Astrocyte of the spinal cord (primary cell): ENCODE results near the gene ZNF692.
A peak's percentile ranks its signal among the peaks of the same experiment; 100 is the strongest.

Experiments
- DNase-seq: peaks from one replicate; pipeline ENCODE4 v3.0.0; 2011; ENCODE audit warnings: low read depth, low spot score
- H3K4me3 ChIP-seq: 2 replicates; pipeline ENCODE4 v1.5.1; 2011; ENCODE audit warnings: low read depth, mild to moderate bottlenecking, low read length, moderate library complexity
- in situ Hi-C: cut with HindIII; loops from 2 replicates; pipeline ENCODE4 v1.10.0; 2017; ENCODE audit warnings: low sequenced_read_pairs
- TF ChIP-seq, protein P1 (sequence below): IDR thresholded peaks from 2 replicates; pipeline ENCODE4 v1.5.1; 2012; ENCODE audit warnings: low read depth, mild to moderate bottlenecking, low read length, inconsistent platforms

ZNF692 gene

DNA sequence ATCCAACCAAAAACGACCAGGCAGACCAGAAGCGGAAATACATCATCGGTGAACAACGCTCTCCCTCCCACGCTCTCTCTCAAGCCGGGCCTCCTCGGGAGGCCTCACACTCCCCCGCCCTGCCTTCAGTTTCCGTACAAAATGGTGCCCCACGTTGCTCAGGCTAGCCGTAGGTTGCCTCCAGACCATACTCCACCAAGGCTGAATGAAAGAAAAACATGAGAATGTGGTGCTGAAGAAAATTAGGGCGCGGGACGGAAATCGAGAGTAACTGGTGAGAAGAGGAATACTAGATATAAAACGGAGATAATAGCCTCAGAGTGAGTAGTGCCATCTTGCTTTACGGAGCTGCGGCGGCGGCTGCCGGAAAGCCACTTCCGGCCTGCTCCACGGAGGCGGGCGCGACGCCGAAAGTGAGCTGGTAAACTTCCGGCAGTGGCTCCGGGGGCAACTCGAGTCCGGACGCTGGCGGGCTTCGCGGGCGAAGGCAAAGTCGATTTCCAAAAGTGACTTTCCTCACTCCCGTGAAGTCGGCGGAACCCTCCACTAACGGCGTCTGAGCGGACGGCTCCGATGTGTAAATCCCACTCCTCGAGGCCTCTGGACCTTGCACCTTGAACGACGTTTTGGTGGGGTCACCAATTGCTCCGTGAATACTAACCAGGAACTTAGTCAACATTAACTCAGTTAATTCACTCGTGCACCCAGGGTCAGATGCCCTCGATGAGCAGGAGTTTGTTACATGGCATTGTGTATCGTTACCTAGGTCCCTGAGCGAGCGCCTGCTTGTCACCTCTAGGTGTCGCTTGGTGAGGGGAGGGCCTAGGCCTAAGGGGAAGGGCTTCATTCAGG, 32.8 kb downstream of the ZNF692 start, which contains the start of gene SH3BP5L:
SH3BP5L (minus strand) TSS at position 7 of the 852 bp plus-strand sequence. CDS start 980 bp downstream, outside the sequence.
- DNase-seq: peak; percentile 98
- peak within 1 kb of the TSS; percentile 84 for H3K4me3 ChIP-seq
- in situ Hi-C loops: no loop called here
- TF ChIP-seq, protein P1, sequence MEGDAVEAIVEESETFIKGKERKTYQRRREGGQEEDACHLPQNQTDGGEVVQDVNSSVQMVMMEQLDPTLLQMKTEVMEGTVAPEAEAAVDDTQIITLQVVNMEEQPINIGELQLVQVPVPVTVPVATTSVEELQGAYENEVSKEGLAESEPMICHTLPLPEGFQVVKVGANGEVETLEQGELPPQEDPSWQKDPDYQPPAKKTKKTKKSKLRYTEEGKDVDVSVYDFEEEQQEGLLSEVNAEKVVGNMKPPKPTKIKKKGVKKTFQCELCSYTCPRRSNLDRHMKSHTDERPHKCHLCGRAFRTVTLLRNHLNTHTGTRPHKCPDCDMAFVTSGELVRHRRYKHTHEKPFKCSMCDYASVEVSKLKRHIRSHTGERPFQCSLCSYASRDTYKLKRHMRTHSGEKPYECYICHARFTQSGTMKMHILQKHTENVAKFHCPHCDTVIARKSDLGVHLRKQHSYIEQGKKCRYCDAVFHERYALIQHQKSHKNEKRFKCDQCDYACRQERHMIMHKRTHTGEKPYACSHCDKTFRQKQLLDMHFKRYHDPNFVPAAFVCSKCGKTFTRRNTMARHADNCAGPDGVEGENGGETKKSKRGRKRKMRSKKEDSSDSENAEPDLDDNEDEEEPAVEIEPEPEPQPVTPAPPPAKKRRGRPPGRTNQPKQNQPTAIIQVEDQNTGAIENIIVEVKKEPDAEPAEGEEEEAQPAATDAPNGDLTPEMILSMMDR: peak; percentile 83

DNA sequence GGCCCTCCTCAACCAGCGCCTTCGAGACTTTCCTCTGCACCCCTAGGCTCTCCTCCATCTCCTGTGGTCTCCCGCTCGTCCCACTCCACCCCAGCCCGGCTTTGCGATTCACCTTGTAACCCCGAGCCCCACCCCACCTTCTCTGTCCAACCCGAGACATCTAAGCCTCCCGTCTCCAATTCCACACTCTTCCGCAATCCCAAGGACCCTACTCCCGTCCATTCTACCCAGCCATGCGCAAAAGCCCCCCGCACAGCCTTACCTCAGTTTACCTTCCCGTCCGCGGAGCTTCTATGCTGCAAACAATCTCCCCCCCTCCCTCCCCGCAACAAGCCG, 33.3 kb downstream of the ZNF692 start:
- TF ChIP-seq, protein P1: no peak
- in situ Hi-C loops: no loop called here
- H3K4me3 ChIP-seq: peak overlapping the region; percentile 84
- no peak for DNase-seq

DNA sequence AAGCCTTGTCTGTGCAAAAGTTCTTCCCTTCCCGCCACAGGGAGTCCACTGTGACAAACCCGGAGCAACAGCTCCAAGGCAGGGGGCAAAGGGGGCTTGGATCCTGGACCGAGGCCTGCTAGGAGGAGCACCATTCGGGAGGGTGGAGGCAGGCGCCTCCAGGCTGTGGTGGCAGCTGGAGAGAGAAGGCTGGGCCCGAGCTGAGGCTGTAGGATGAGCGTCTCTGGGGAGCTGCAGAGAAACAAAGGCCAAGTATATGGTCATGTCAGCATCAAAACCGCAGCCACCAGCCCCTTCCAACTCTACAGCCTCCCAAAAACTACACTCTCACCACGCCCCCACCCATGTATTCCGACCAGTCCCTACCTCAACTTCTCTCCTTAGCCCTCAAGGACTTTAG, 33.7 kb downstream of the ZNF692 start:
- TF ChIP-seq, protein P1: no peak
- peak overlapping the region; percentile 84 for H3K4me3 ChIP-seq
- in situ Hi-C loops: no loop called here
- no peak for DNase-seq

DNA sequence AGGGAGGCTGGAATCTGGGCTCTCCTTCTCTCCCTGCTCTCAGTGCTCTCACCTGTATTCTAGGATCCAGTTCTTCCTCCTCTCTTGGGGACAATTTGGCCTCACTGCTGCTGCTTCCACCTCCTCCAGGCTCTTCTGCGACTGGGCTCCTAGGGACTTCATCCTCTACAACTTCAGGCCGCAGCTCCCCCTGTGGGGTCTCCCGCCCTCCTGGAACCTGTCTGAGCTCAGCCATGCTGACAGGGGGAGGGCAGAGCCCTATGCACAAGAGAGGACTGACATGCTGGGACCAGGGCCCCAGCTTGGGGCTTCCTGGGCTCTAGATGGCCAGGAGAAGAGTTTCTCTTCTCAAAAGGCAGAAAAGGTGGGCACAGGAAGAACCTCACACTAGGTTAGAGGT, 34.2 kb downstream of the ZNF692 start:
- DNase-seq: no peak
- H3K4me3 ChIP-seq: peak overlapping the region; percentile 84
- in situ Hi-C loops: no loop called here
- TF ChIP-seq, protein P1: no peak

DNA sequence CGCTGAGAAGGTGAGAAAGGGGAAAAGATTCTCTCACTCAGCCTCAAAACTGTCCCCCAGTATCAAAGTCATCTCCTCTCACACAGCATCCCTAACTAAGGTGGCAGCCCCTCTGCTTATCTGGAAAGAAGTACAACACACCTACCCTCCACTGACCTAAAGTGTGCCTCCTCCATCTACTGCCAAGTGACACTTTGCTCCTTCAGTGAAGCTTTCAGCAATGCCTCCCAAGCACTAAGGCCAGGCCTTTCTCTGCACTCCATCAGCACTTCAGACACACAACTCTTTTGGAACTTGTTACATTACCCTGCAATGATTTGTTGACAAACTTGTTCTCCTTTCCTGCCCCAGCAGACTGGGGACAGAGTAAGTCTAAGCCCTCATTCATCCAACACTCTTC, 34.6 kb downstream of the ZNF692 start:
- DNase-seq: no peak
- TF ChIP-seq, protein P1: no peak
- H3K4me3 ChIP-seq: no peak overlapping the region
- in situ Hi-C loops: no loop called here

DNA sequence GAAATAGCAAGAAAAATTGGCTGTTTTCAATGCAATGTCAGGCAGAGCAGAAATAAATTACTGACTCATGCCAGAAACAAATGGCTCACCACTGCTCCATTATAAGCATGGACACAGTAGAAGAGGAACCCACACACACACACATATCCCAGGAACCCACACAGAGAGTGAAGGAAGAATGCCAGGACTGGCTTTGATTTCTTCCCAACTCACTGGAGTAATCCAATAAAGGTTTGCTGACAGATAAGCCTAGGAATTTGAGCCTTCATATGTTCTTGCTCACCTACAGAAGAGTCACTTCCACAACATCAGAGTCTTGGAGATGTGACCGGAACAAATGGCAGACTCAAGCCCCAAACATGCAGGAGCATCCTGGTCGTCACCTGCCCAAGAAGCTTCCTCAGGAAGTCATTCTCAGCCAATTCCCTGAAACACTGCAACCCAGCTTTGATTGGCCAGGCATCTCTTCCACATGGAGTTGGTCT, 35.3 kb downstream of the ZNF692 start:
- TF ChIP-seq, protein P1: no peak
- no peak overlapping the region for H3K4me3 ChIP-seq
- in situ Hi-C loops: no loop called here
- DNase-seq: peak; percentile 69
